Measurements from ENCODE around the gene SCARB2. TPM values are rescaled to one million over a fixed set of nuclear protein-coding genes. Genes with fewer than 3 reads are reported as not detected.

SCARB2 gene
- total and polyA plus RNA-seq, 2 donors (not counting 3 experiments of a cell fraction or from before 2014, with no cell fraction given) = 75.2 to 116 TPM

DNA sequence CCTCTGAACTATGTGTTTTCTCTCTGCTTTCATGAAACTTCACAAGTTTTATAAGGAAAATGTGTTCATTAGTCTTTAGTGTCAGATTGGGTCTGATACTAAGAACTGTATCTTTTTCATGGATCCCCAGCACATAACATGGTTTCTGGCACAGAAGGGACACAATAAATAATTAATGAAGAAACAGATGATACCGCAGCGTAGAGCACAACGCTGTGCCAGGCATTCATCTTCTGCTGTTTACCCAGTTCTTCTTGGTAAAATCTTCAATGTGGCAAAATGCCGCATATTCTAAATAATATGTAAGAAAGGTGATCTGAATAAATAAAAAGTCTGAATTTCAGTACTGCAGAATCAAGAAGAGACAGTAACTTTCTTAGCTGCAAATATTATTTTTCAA, 12.3 kb downstream of the SCARB2 start:
- Histone ChIP-seq H3K79me2 (ENCODE audit: control insufficient read depth, insufficient read depth, low read length) (peaks cover 55% of the 10 kb centered on the region), H3K27ac (ENCODE audit: insufficient read depth, low read depth, low read length) (no peak overlapping the region), H3K9me3 (replicated peaks; ENCODE audit: control insufficient read depth, insufficient read depth, low read length) (no peaks in the 10 kb centered on the region), H3K36me3 (ENCODE audit: control insufficient read depth in 2 of 2, extremely low read depth in 1 of 2, insufficient read depth in 2 of 2, low read length in 2 of 2) (peaks cover 0 to 2% of the 10 kb centered on the region in 2 experiments), H3K9me1 (replicated peaks; ENCODE audit: control insufficient read depth, extremely low read depth, insufficient read depth, low read length) (no peaks in the 10 kb centered on the region), H3K4me2 (ENCODE audit: insufficient read depth, low read length) (no peak overlapping the region), H3K4me3 (replicated peaks in 1 of 3; ENCODE audit: insufficient read depth in 1 of 3, low read depth in 1 of 3, low read length in 3 of 3) (no peak overlapping the region), H3K9ac (replicated peaks; ENCODE audit: extremely low read depth, insufficient read depth, low read length) (no peak overlapping the region), H4K20me1 (replicated peaks; ENCODE audit: control insufficient read depth, extremely low read depth, insufficient read depth, low read length) (no peaks in the 10 kb centered on the region), H3K4me1 (ENCODE audit: control insufficient read depth, extremely low read depth, insufficient read depth, low read length) (peaks cover 33% of the 10 kb centered on the region), H2AFZ (ENCODE audit: low read depth, low read length) (no peak overlapping the region), H3K27me3 (ENCODE audit: control insufficient read depth in 2 of 2, insufficient read depth in 2 of 2, low read length in 2 of 2) (no peaks in the 10 kb centered on the region)
- ChIA-PET CTCF (no interaction called here), POLR2A (no interaction called here)
- TF ChIP-seq, protein P1, sequence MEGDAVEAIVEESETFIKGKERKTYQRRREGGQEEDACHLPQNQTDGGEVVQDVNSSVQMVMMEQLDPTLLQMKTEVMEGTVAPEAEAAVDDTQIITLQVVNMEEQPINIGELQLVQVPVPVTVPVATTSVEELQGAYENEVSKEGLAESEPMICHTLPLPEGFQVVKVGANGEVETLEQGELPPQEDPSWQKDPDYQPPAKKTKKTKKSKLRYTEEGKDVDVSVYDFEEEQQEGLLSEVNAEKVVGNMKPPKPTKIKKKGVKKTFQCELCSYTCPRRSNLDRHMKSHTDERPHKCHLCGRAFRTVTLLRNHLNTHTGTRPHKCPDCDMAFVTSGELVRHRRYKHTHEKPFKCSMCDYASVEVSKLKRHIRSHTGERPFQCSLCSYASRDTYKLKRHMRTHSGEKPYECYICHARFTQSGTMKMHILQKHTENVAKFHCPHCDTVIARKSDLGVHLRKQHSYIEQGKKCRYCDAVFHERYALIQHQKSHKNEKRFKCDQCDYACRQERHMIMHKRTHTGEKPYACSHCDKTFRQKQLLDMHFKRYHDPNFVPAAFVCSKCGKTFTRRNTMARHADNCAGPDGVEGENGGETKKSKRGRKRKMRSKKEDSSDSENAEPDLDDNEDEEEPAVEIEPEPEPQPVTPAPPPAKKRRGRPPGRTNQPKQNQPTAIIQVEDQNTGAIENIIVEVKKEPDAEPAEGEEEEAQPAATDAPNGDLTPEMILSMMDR (IDR thresholded peaks at IDR 0.05; ENCODE audit: extremely low read depth in 1 of 2, insufficient read depth in 1 of 2, low read depth in 1 of 2, low read length in 2 of 2) = no peak
- TF ChIP-seq MYC (IDR thresholded peaks at IDR 0.05; ENCODE audit: low read depth, low read length) = no peak
- TF ChIP-seq FOS (IDR thresholded peaks at IDR 0.05; ENCODE audit: borderline replicate concordance, insufficient read depth, low read length) = no peak
- no peak for TF ChIP-seq POLR2AphosphoS5 (IDR thresholded peaks at IDR 0.05; ENCODE audit: insufficient read depth, low read depth, low read length)
- no peak for TF ChIP-seq EZH2 (IDR thresholded peaks at IDR 0.05; ENCODE audit: borderline replicate concordance, low read depth, low read length, severe bottlenecking)
- TF ChIP-seq, protein P2, sequence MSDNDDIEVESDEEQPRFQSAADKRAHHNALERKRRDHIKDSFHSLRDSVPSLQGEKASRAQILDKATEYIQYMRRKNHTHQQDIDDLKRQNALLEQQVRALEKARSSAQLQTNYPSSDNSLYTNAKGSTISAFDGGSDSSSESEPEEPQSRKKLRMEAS (IDR thresholded peaks at IDR 0.05; ENCODE audit: insufficient read depth, insufficient read length) = no peak
- no peak for TF ChIP-seq POLR2A (IDR thresholded peaks at IDR 0.05; ENCODE audit: low read depth, low read length)
- no peak for TF ChIP-seq GATA2 (IDR thresholded peaks at IDR 0.05; ENCODE audit: insufficient read depth, insufficient read length, low read depth, low read length)
- TF ChIP-seq JUN (IDR thresholded peaks at IDR 0.05; ENCODE audit: borderline replicate concordance, insufficient read depth, insufficient read length, low read depth) = no peak
- intact Hi-C loops (cut with micrococcal nuclease) (no loop called here), dilution Hi-C loops (cut with MboI; ENCODE audit: extremely low pct_ligation_motif_present, low sequenced_read_pairs) (no loop called here)
- no TSS peak for BruUV-seq (replicated peaks)
- no peak for FAIRE-seq
- DNase-seq (ENCODE audit: low read depth, low spot score) = no peak
